NCI-H146 treated with DMSO at 0.1 percent for 48 hours (cell line): ENCODE measurements around the gene TMEM38A.
A peak's percentile ranks its signal among the peaks of the same experiment; 100 is the strongest.

Source experiments
- DNase-seq: peaks from one replicate; lab custom pipeline; 2025; ENCODE audit not compliant: unreplicated experiment; lab: John Stamatoyannopoulos, UW

Gene TMEM38A

GRCh38 chr19:16660763-16661479 is at the start of gene TMEM38A:
Gene TMEM38A, plus strand, starts transcription at chr19:16661139. Its CDS starts 79 bp downstream, at chr19:16661218.
- peak; percentile 24 for DNase-seq

- no peak for DNase-seq
These were observed 48.3 kb upstream of the TMEM38A start for GRCh38 chr19:16612636-16613035.

- DNase-seq, result no peak
These were observed 47.1 kb upstream of the TMEM38A start for GRCh38 chr19:16613841-16614240.

GRCh38 chr19:16614941-16615340 is 46.0 kb upstream of the TMEM38A start:
- DNase-seq, result no peak

- DNase-seq, result no peak
These were observed 45.1 kb upstream of the TMEM38A start for GRCh38 chr19:16615808-16616207.

- no peak for DNase-seq
These were observed 42.7 kb upstream of the TMEM38A start for GRCh38 chr19:16618248-16618647.

- no peak for DNase-seq
These were observed 41.5 kb upstream of the TMEM38A start for GRCh38 chr19:16619457-16619856.

- DNase-seq, result no peak
These were observed 40.9 kb upstream of the TMEM38A start for GRCh38 chr19:16620018-16620417.

- DNase-seq, result no peak
These were observed 40.4 kb upstream of the TMEM38A start for GRCh38 chr19:16620584-16620983.

GRCh38 chr19:16621165-16621800 is 39.7 kb upstream of the TMEM38A start:
- no peak for DNase-seq

GRCh38 chr19:16623066-16623465 is 37.9 kb upstream of the TMEM38A start:
- DNase-seq, result no peak

GRCh38 chr19:16623576-16623975 is 37.4 kb upstream of the TMEM38A start:
- no peak for DNase-seq

GRCh38 chr19:16624236-16624635 is 36.7 kb upstream of the TMEM38A start:
- no peak for DNase-seq

- no peak for DNase-seq
These were observed 35.6 kb upstream of the TMEM38A start for GRCh38 chr19:16625163-16625958.

- no peak for DNase-seq
These were observed 34.1 kb upstream of the TMEM38A start for GRCh38 chr19:16626796-16627192.

GRCh38 chr19:16627193-16627927 is 33.6 kb upstream of the TMEM38A start:
- DNase-seq, result no peak

GRCh38 chr19:16627928-16628182 is 33.1 kb upstream of the TMEM38A start:
- DNase-seq, result no peak

- DNase-seq, result peak; percentile 83
These were observed 32.6 kb upstream of the TMEM38A start, which contains the start of gene MED26 for GRCh38 chr19:16628183-16628983. Gene MED26, minus strand, starts transcription at chr19:16628204. Its CDS starts 261 bp downstream, at chr19:16627943.

GRCh38 chr19:16628984-16629691 is 31.8 kb upstream of the TMEM38A start:
- DNase-seq, result peak; percentile 31

- DNase-seq, result no peak
These were observed 29.5 kb upstream of the TMEM38A start for GRCh38 chr19:16631465-16631864.
